ENCODE results near the gene KRTAP5-10. TPM values are rescaled to one million over a fixed set of nuclear protein-coding genes. Genes with fewer than 3 reads are reported as not detected.

Gene KRTAP5-10
- total and polyA plus RNA-seq, 2 of the 8 experiments (the other 6 are each of a cell fraction or from before 2014, with no cell fraction given), result 0.12 TPM; not detected in 1

DNA sequence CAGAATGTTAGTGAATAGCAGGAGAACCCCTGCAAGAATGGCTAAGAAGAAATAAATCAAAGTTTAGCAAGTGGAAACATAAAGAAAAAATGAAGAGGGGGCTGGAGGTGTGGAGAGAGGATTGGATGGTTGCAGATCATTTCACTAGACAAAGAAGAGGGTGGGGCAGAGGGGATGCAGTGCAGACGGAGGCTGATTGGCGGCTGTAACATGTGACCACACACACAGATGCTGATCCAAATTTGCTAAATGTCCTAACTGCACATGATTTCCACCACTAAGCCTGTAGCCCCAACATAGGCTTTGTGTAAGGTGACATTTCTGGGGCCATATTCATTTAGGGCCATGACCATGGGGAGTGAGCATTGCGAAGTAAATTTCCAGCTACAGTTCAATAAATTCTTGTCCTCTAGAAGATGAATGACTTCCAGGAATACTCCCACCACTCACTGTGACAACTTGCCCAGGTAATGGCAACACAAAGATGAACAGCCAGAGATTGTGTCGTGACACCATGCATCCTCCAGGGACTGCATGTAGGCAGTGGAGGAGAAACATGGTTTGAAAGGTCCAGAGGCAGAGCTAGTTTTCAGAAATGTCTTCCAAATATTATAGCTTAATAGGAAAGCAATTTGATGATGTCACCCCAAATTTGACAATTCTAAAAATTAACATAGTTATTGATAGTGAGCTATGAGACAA lies 10.5 kb downstream of the KRTAP5-10 start:
- FAIRE-seq, result no peak
- WGBS, 2 experiments (ENCODE audit: extremely low coverage in 1 of 2, insufficient coverage in 1 of 2, insufficient read length in 1 of 2, insufficient replicate concordance in 2 of 2, low coverage in 1 of 2, low lambda C conversion rate in 2 of 2, missing lambda C conversion rate in 1 of 2), result 86% methylated on average over 4 of the region's 4 CpGs; no CpG with 5 or more reads in 1 of the 2 experiments

More for the DNA sequence above, 10.5 kb downstream of the KRTAP5-10 start:
- H3K23ac ChIP-seq (ENCODE audit: insufficient read length), result no peak overlapping the region
- H2AK5ac ChIP-seq (ENCODE audit: low read depth, low read length), result no peak overlapping the region
- H4K5ac ChIP-seq (ENCODE audit: insufficient read length, low read depth, low read length), result no peak overlapping the region
- H3K4ac ChIP-seq (replicated peaks; ENCODE audit: insufficient read length, low read depth, low read length), result no peak overlapping the region
- no peak overlapping the region for H3K56ac ChIP-seq (replicated peaks; ENCODE audit: insufficient read length, low read depth, low read length)
- H2AFZ ChIP-seq (ENCODE audit: low read length), result no peak overlapping the region
- H3K4me2 ChIP-seq (ENCODE audit: insufficient read depth in 1 of 2, low read depth in 2 of 2, low read length in 2 of 2), result no peak overlapping the region
- DNase-seq (ENCODE audit: low read depth in 1 of 2, low spot score in 2 of 2), result no peak
- H3K79me2 ChIP-seq (ENCODE audit: control insufficient read depth in 1 of 2, insufficient read depth in 2 of 2, low read length in 2 of 2), result no peaks in the 10 kb centered on the region; a peak in 1 of 4 replicates
- H3K36me3 ChIP-seq (ENCODE audit: control insufficient read depth in 2 of 4, insufficient read depth in 4 of 4, low read length in 3 of 4), result no peaks in the 10 kb centered on the region
- no peaks in the 10 kb centered on the region for H3K9me3 ChIP-seq (ENCODE audit: insufficient read depth in 2 of 2, low read depth in 1 of 2, low read length in 1 of 2)
- no peaks in the 10 kb centered on the region; a peak in 1 of 7 replicates for H3K27me3 ChIP-seq (replicated peaks in 1 of 4; ENCODE audit: control insufficient read depth in 3 of 4, extremely low read depth in 1 of 4, insufficient read depth in 3 of 4, low read length in 3 of 4)
- H2BK120ac ChIP-seq (replicated peaks; ENCODE audit: low read depth, low read length), result no peak overlapping the region
- no peak overlapping the region for H3K14ac ChIP-seq (ENCODE audit: insufficient read length)
- no peak overlapping the region for H3K9ac ChIP-seq (replicated peaks in 1 of 4; ENCODE audit: extremely low read depth in 1 of 4, low read depth in 3 of 4, low read length in 3 of 4)
- TF ChIP-seq YY1 (IDR thresholded peaks at IDR 0.05; ENCODE audit: low read depth, low read length), result no peak
- no peak for TF ChIP-seq PHF8 (conservative IDR thresholded peaks at IDR 0.05; ENCODE audit: low read depth, low read length)
- no peak for TF ChIP-seq CBX5 (IDR thresholded peaks at IDR 0.05; ENCODE audit: low read depth, low read length)
- TF ChIP-seq SIN3A (conservative IDR thresholded peaks at IDR 0.05 in 1 of 2, IDR thresholded peaks at IDR 0.05 in 1 of 2; ENCODE audit: low read depth in 1 of 2, low read length in 2 of 2), result no peak
- TF ChIP-seq MAX (IDR thresholded peaks at IDR 0.05), result no peak
- TF ChIP-seq NANOG (IDR thresholded peaks at IDR 0.05; ENCODE audit: insufficient read depth, low read depth, low read length, poor library complexity, severe bottlenecking), result no peak
- no peak for TF ChIP-seq TAF1 (IDR thresholded peaks at IDR 0.05; ENCODE audit: low read depth, low read length)
- TF ChIP-seq E2F6 (IDR thresholded peaks at IDR 0.05), result no peak
- no peak for TF ChIP-seq ASH2L (IDR thresholded peaks at IDR 0.05; ENCODE audit: low read length)
- peaks cover 0 to 5% of the 10 kb centered on the region in 2 experiments for H4K20me1 ChIP-seq (replicated peaks in 1 of 2; ENCODE audit: control insufficient read depth in 1 of 2, insufficient read depth in 2 of 2, low read length in 2 of 2)
- H3K79me1 ChIP-seq (ENCODE audit: low read depth, low read length), result no peaks in the 10 kb centered on the region
- CTCF ChIA-PET (ENCODE audit: partially characterized antibody), result interaction anchor here (0.6 to 5.4 kb wide), 3 partner anchors 12 to 450 kb away, joined by 3 to 37 read pairs (median 4); partner anchors contain the start of gene KRTAP5-10
- H3K23me2 ChIP-seq (ENCODE audit: low read depth, low read length), result peaks cover 5% of the 10 kb centered on the region; the same call in 1 of the 2 replicates
- no peak overlapping the region for H2BK15ac ChIP-seq (ENCODE audit: low read length)
- H4K91ac ChIP-seq (replicated peaks; ENCODE audit: insufficient read length, low read length), result no peak overlapping the region
- H3K4me1 ChIP-seq (replicated peaks in 1 of 4; ENCODE audit: control insufficient read depth in 3 of 4, insufficient read depth in 4 of 4, low read length in 3 of 4), result peaks cover 0 to 5% (median 0%) of the 10 kb centered on the region in 4 experiments; a peak in 2 of 7 replicates
- no peak overlapping the region for H3K18ac ChIP-seq (ENCODE audit: extremely low read depth, low read length)
- no peak overlapping the region for H4K8ac ChIP-seq (ENCODE audit: extremely low read depth, insufficient read depth, low read length)
- POLR2A ChIA-PET (ENCODE audit: partially characterized antibody), result no interaction called here
- no peak overlapping the region for H2BK20ac ChIP-seq (ENCODE audit: low read length)
- H3K4me3 ChIP-seq (ENCODE audit: extremely low read depth in 1 of 4, insufficient read depth in 2 of 4, low read depth in 3 of 4, low read length in 4 of 4), result no peak overlapping the region
- no peak overlapping the region for H3K27ac ChIP-seq (ENCODE audit: low read depth, low read length)
- no peak overlapping the region for H2BK12ac ChIP-seq (ENCODE audit: low read depth, low read length)
- no peak overlapping the region for H2BK5ac ChIP-seq (ENCODE audit: low read depth, low read length)
